Activated CD4-positive, alpha-beta T cell treated with anti-CD3 and anti-CD28 coated beads, Interleukin-10, Interleukin-2, amounts not matched to agents 100 ng/mL and 50 ng/mL, durations not matched to agents 16 hours and 8 hours (primary cell): ENCODE measurements around the gene GMEB1.

Experiments
- DNase-seq: peaks from one replicate; pipeline ENCODE4 v3.0.0-alpha.2; 2020

GMEB1 gene

GRCh38 chr1:28751315-28752060 is 82.9 kb downstream of the GMEB1 start:
- no peak for DNase-seq

GRCh38 chr1:28755701-28756100 is 87.1 kb downstream of the GMEB1 start:
- no peak for DNase-seq

- DNase-seq, result no peak
Observed at GRCh38 chr1:28756846-28757245, 88.3 kb downstream of the GMEB1 start.

- DNase-seq, result no peak
Observed at GRCh38 chr1:28758420-28758819, 89.8 kb downstream of the GMEB1 start.

GRCh38 chr1:28759257-28759656 is 90.7 kb downstream of the GMEB1 start:
- no peak for DNase-seq

GRCh38 chr1:28761189-28761588 is 92.6 kb downstream of the GMEB1 start:
- no peak for DNase-seq

- DNase-seq, result no peak
Observed at GRCh38 chr1:28766532-28767183, 98.1 kb downstream of the GMEB1 start.
